Activated CD4-positive, alpha-beta memory T cell treated with anti-CD3 and anti-CD28 coated beads for 36 hours (primary cell): ENCODE results near the gene SLC4A4. TPM values are rescaled to one million over a fixed set of nuclear protein-coding genes. Genes with fewer than 3 reads are reported as not detected.
"Not testable (repeated sequence)": the region's sequence is repeated elsewhere in the genome, so short reads cannot be mapped to it uniquely, and the experiment has no call there.

ENCODE experiments used
- CTCF ChIA-PET: fragments of 350-600 bp; sonication (Branson Sonifier 250); formaldehyde crosslinking; loops from one replicate; lab custom pipeline; 2021; ENCODE audit warnings: antibody characterized with exemption, inconsistent platforms; lab: Charles Lee
- POLR2A ChIA-PET: fragments of 350-600 bp; sonication (Branson Sonifier 250); formaldehyde crosslinking; loops from one replicate; lab custom pipeline; 2021; ENCODE audit warnings: antibody characterized with exemption; lab: Charles Lee
- DNase-seq: peaks from one replicate; pipeline ENCODE4 v3.0.0-alpha.2; 2020
- H3K27ac Mint-ChIP-seq: one replicate; pipeline ENCODE4 v1.8.0; 2021; ENCODE audit warnings: mixed read lengths
- H3K27me3 Mint-ChIP-seq: one replicate; pipeline ENCODE4 v1.8.0; 2021; ENCODE audit warnings: mixed read lengths
- H3K36me3 Mint-ChIP-seq: one replicate; pipeline ENCODE4 v1.8.0; 2021; ENCODE audit warnings: mixed read lengths
- H3K4me1 Mint-ChIP-seq: one replicate; pipeline ENCODE4 v1.8.0; 2021; ENCODE audit warnings: low read depth, mixed read lengths
- H3K4me3 Mint-ChIP-seq: one replicate; pipeline ENCODE4 v1.8.0; 2021; ENCODE audit warnings: mild to moderate bottlenecking, mixed read lengths
- H3K9me3 Mint-ChIP-seq: one replicate; pipeline ENCODE4 v1.8.0; 2021; ENCODE audit warnings: mixed read lengths
- intact Hi-C: fragments of 100-400 bp; cut with micrococcal nuclease; formaldehyde crosslinking; loops from one replicate; pipeline ENCODE4 v1.15.1; 2023
- total RNA-seq, 2 experiments: library from RNA; stranded (reverse); gene quantifications; one replicate each; pipeline ENCODE4 v1.2.3, GENCODE V29; 2021

The SLC4A4 gene
- total RNA-seq, 2 experiments from 2014 or later = 0.43 to 0.51 TPM

- intact Hi-C loops = no loop called here
- Mint-ChIP-seq H3K4me1 (no peaks in the 10 kb centered on the region), H3K36me3 (no peaks in the 10 kb centered on the region), H3K27me3 (peaks cover 13% of the 10 kb centered on the region), H3K27ac (no peak overlapping the region), H3K4me3 (no peak overlapping the region), H3K9me3 (no peaks in the 10 kb centered on the region)
- ChIA-PET POLR2A (no interaction called here), CTCF (interaction anchor here (0.6 kb wide), 1 partner anchor 214 kb away, joined by 3 read pairs; no protein-coding TSS in a partner anchor)
- no peak for DNase-seq
Measured at GRCh38 chr4:71396382-71396781, 57.6 kb downstream of the SLC4A4 start.

GRCh38 chr4:71400810-71401209 lies 62.0 kb downstream of the SLC4A4 start:
- H3K4me1 Mint-ChIP-seq = no peaks in the 10 kb centered on the region
- intact Hi-C loops = no loop called here
- CTCF ChIA-PET = no interaction called here
- H3K27me3 Mint-ChIP-seq = no peaks in the 10 kb centered on the region
- no peak for DNase-seq
- no peak overlapping the region for H3K4me3 Mint-ChIP-seq
- no peaks in the 10 kb centered on the region for H3K9me3 Mint-ChIP-seq
- H3K27ac Mint-ChIP-seq = no peak overlapping the region
- H3K36me3 Mint-ChIP-seq = no peaks in the 10 kb centered on the region
- POLR2A ChIA-PET = no interaction called here

GRCh38 chr4:71402616-71403015 lies 63.8 kb downstream of the SLC4A4 start:
- Mint-ChIP-seq H3K4me1 (no peaks in the 10 kb centered on the region), H3K27ac (no peak overlapping the region), H3K27me3 (no peaks in the 10 kb centered on the region), H3K36me3 (no peaks in the 10 kb centered on the region), H3K4me3 (no peak overlapping the region), H3K9me3 (no peaks in the 10 kb centered on the region)
- intact Hi-C loops = no loop called here
- DNase-seq = no peak
- CTCF ChIA-PET = no interaction called here
- POLR2A ChIA-PET = no interaction called here

GRCh38 chr4:71404049-71404448 lies 65.2 kb downstream of the SLC4A4 start:
- ChIA-PET POLR2A (no interaction called here), CTCF (no interaction called here)
- no peak for DNase-seq
- H3K4me1 Mint-ChIP-seq = no peaks in the 10 kb centered on the region
- intact Hi-C loops = no loop called here
- no peak overlapping the region for H3K4me3 Mint-ChIP-seq
- H3K27ac Mint-ChIP-seq = no peak overlapping the region
- peaks cover 7% of the 10 kb centered on the region for H3K9me3 Mint-ChIP-seq
- no peaks in the 10 kb centered on the region for H3K27me3 Mint-ChIP-seq
- H3K36me3 Mint-ChIP-seq = no peaks in the 10 kb centered on the region

GRCh38 chr4:71405791-71406190 lies 67.0 kb downstream of the SLC4A4 start:
- intact Hi-C loops = no loop called here
- ChIA-PET CTCF (no interaction called here), POLR2A (no interaction called here)
- Mint-ChIP-seq H3K27me3 (no peaks in the 10 kb centered on the region), H3K9me3 (peaks cover 10% of the 10 kb centered on the region), H3K4me3 (no peak overlapping the region), H3K27ac (no peak overlapping the region), H3K4me1 (no peaks in the 10 kb centered on the region), H3K36me3 (no peaks in the 10 kb centered on the region)
- no peak for DNase-seq

- Mint-ChIP-seq H3K4me1 (no peaks in the 10 kb centered on the region), H3K9me3 (peaks cover 10% of the 10 kb centered on the region), H3K4me3 (no peak overlapping the region), H3K27ac (no peak overlapping the region), H3K36me3 (no peaks in the 10 kb centered on the region), H3K27me3 (no peaks in the 10 kb centered on the region)
- intact Hi-C loops = no loop called here
- POLR2A ChIA-PET = no interaction called here
- CTCF ChIA-PET = no interaction called here
- DNase-seq = no peak
Measured at GRCh38 chr4:71406459-71406963, 67.7 kb downstream of the SLC4A4 start.

GRCh38 chr4:71408961-71409360 lies 70.1 kb downstream of the SLC4A4 start:
- DNase-seq, POLR2A ChIA-PET, intact Hi-C loops, H3K36me3 Mint-ChIP-seq, H3K4me3 Mint-ChIP-seq, H3K4me1 Mint-ChIP-seq, H3K27ac Mint-ChIP-seq, CTCF ChIA-PET, H3K27me3 Mint-ChIP-seq: not testable (repeated sequence)
- peaks cover 10% of the 10 kb centered on the region for H3K9me3 Mint-ChIP-seq

GRCh38 chr4:71411981-71412380 lies 73.2 kb downstream of the SLC4A4 start:
- Mint-ChIP-seq H3K27me3 (no peaks in the 10 kb centered on the region), H3K4me3 (no peak overlapping the region), H3K4me1 (no peaks in the 10 kb centered on the region), H3K27ac (no peak overlapping the region), H3K9me3 (peaks cover 10% of the 10 kb centered on the region), H3K36me3 (no peaks in the 10 kb centered on the region)
- DNase-seq = no peak
- ChIA-PET POLR2A (no interaction called here), CTCF (no interaction called here)
- intact Hi-C loops = no loop called here

- ChIA-PET POLR2A (no interaction called here), CTCF (no interaction called here)
- Mint-ChIP-seq H3K27me3 (no peaks in the 10 kb centered on the region), H3K36me3 (no peaks in the 10 kb centered on the region), H3K4me1 (no peaks in the 10 kb centered on the region), H3K9me3 (no peaks in the 10 kb centered on the region), H3K4me3 (no peak overlapping the region), H3K27ac (no peak overlapping the region)
- intact Hi-C loops = no loop called here
- DNase-seq = no peak
Measured at GRCh38 chr4:71415491-71415890, 76.7 kb downstream of the SLC4A4 start.

GRCh38 chr4:71417150-71417549 lies 78.3 kb downstream of the SLC4A4 start:
- POLR2A ChIA-PET = no interaction called here

GRCh38 chr4:71426381-71427042 lies 87.7 kb downstream of the SLC4A4 start:
- Mint-ChIP-seq H3K4me1 (no peaks in the 10 kb centered on the region), H3K4me3 (no peak overlapping the region), H3K36me3 (no peaks in the 10 kb centered on the region), H3K9me3 (no peaks in the 10 kb centered on the region), H3K27ac (no peak overlapping the region), H3K27me3 (no peaks in the 10 kb centered on the region)
- ChIA-PET POLR2A (no interaction called here), CTCF (no interaction called here)
- DNase-seq = no peak
- intact Hi-C loops = no loop called here

More at GRCh38 chr4:71417150-71417549, 78.3 kb downstream of the SLC4A4 start:
- Mint-ChIP-seq H3K9me3 (no peaks in the 10 kb centered on the region), H3K27ac (no peak overlapping the region), H3K4me1 (no peaks in the 10 kb centered on the region), H3K4me3 (no peak overlapping the region), H3K27me3 (no peaks in the 10 kb centered on the region), H3K36me3 (no peaks in the 10 kb centered on the region)
- DNase-seq = no peak
- CTCF ChIA-PET = no interaction called here
- intact Hi-C loops = no loop called here

- Mint-ChIP-seq H3K27me3 (no peaks in the 10 kb centered on the region), H3K36me3 (no peaks in the 10 kb centered on the region), H3K9me3 (no peaks in the 10 kb centered on the region), H3K4me3 (no peak overlapping the region), H3K4me1 (no peaks in the 10 kb centered on the region), H3K27ac (no peak overlapping the region)
- intact Hi-C loops = no loop called here
- DNase-seq = no peak
- POLR2A ChIA-PET = no interaction called here
- CTCF ChIA-PET = no interaction called here
Measured at GRCh38 chr4:71429106-71429505, 90.3 kb downstream of the SLC4A4 start.

GRCh38 chr4:71429962-71430361 lies 91.1 kb downstream of the SLC4A4 start:
- Mint-ChIP-seq H3K4me1 (no peaks in the 10 kb centered on the region), H3K27ac (no peak overlapping the region), H3K4me3 (no peak overlapping the region), H3K36me3 (no peaks in the 10 kb centered on the region), H3K9me3 (no peaks in the 10 kb centered on the region), H3K27me3 (no peaks in the 10 kb centered on the region)
- POLR2A ChIA-PET = no interaction called here
- DNase-seq = no peak
- intact Hi-C loops = no loop called here
- CTCF ChIA-PET = no interaction called here
